ENCODE data around the gene RASA2.

RASA2 gene

GRCh38 chr3:141486746-141487520 lies at the start of gene RASA2:
RASA2 (plus strand) TSS chr3:141487027; CDS start chr3:141487084, 57 bp downstream.
- DNase-seq (ENCODE audit: low read depth in 3 of 3, low spot score in 1 of 3) = peak in 2 of 3 donors; percentile 52 to 59

- DNase-seq (ENCODE audit: low read depth in 3 of 3, low spot score in 1 of 3) = no peak
These were observed 47.2 kb upstream of the RASA2 start for GRCh38 chr3:141439589-141439988.

GRCh38 chr3:141440942-141441341 lies 45.9 kb upstream of the RASA2 start:
- no peak for DNase-seq (ENCODE audit: low read depth in 3 of 3, low spot score in 1 of 3)

- DNase-seq (ENCODE audit: low read depth in 3 of 3, low spot score in 1 of 3) = peak; percentile 40 to 72 (median 53)
These were observed 45.2 kb upstream of the RASA2 start for GRCh38 chr3:141441381-141442364.

- DNase-seq (ENCODE audit: low read depth in 3 of 3, low spot score in 1 of 3) = no peak
These were observed 44.4 kb upstream of the RASA2 start for GRCh38 chr3:141442446-141442845.

- no peak for DNase-seq (ENCODE audit: low read depth in 3 of 3, low spot score in 1 of 3)
These were observed 43.9 kb upstream of the RASA2 start for GRCh38 chr3:141442914-141443313.

GRCh38 chr3:141444586-141445285 lies 42.1 kb upstream of the RASA2 start:
- DNase-seq (ENCODE audit: low read depth in 3 of 3, low spot score in 1 of 3) = no peak

- no peak for DNase-seq (ENCODE audit: low read depth in 3 of 3, low spot score in 1 of 3)
These were observed 40.8 kb upstream of the RASA2 start for GRCh38 chr3:141445990-141446389.

GRCh38 chr3:141446737-141447136 lies 40.1 kb upstream of the RASA2 start:
- DNase-seq (ENCODE audit: low read depth in 3 of 3, low spot score in 1 of 3) = no peak

GRCh38 chr3:141447383-141447782 lies 39.4 kb upstream of the RASA2 start:
- no peak for DNase-seq (ENCODE audit: low read depth in 3 of 3, low spot score in 1 of 3)

- no peak for DNase-seq (ENCODE audit: low read depth in 3 of 3, low spot score in 1 of 3)
These were observed 38.1 kb upstream of the RASA2 start for GRCh38 chr3:141448606-141449220.

- DNase-seq (ENCODE audit: low read depth in 3 of 3, low spot score in 1 of 3) = no peak
These were observed 37.4 kb upstream of the RASA2 start for GRCh38 chr3:141449424-141449823.

- DNase-seq (ENCODE audit: low read depth in 3 of 3, low spot score in 1 of 3) = no peak
These were observed 36.0 kb upstream of the RASA2 start for GRCh38 chr3:141450727-141451375.

GRCh38 chr3:141452045-141452444 lies 34.8 kb upstream of the RASA2 start:
- DNase-seq (ENCODE audit: low read depth in 3 of 3, low spot score in 1 of 3) = no peak

- no peak for DNase-seq (ENCODE audit: low read depth in 3 of 3, low spot score in 1 of 3)
These were observed 34.1 kb upstream of the RASA2 start for GRCh38 chr3:141452773-141453172.

GRCh38 chr3:141454054-141454453 lies 32.8 kb upstream of the RASA2 start:
- DNase-seq (ENCODE audit: low read depth in 3 of 3, low spot score in 1 of 3) = no peak

- DNase-seq (ENCODE audit: low read depth in 3 of 3, low spot score in 1 of 3) = no peak
These were observed 31.8 kb upstream of the RASA2 start for GRCh38 chr3:141454906-141455602.

GRCh38 chr3:141455603-141456300 lies 31.1 kb upstream of the RASA2 start:
- no peak for DNase-seq (ENCODE audit: low read depth in 3 of 3, low spot score in 1 of 3)

GRCh38 chr3:141456301-141456625 lies 30.6 kb upstream of the RASA2 start:
- DNase-seq (ENCODE audit: low read depth in 3 of 3, low spot score in 1 of 3) = no peak
